ENCODE measurements around the gene GTF2IRD1. TPM values are rescaled to one million over a fixed set of nuclear protein-coding genes. Genes with fewer than 3 reads are reported as not detected.

Gene GTF2IRD1
- total RNA-seq, 6 experiments from 2014 or later, result 19.7 to 24.6 (median 22.4) TPM

DNA sequence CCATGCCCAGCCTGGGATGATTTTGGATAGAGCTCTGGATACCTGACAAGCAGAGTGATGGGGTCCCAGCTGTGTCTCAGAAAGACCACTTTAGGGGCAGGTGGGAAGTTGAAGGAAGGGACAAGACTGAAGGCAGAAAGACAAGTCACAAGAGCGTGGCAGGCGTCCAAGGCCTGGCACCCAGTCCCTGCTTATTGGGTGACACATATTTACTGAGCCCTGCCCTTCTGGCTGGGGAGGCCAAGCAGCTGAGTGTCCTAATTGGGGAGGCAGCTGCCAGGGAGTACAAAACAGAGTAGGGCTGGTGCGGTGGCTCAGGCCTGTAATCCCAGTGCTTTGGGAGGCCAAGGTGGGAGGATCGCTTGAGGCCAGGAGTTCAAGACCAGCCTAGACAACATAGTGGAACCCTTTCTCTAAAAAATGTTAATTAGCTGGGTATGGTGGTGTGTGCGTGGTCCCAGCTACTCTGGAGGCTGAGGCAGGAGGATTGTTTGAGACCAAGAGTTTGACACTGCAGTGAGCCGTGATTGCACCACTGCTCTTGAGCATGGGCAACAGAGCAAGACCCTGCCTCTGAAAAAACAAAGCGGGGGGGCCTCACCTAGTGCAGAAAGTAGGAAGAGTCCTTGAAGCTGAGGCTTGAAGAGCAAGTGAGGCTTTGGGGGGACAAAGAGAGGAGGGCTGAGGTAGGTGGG, 150.8 kb downstream of the GTF2IRD1 start:
- no peak overlapping the region; the same call in 1 of the 2 replicates for H3K4me3 Mint-ChIP-seq
- H3K27me3 Mint-ChIP-seq (ENCODE audit: insufficient read depth), result peaks cover 4% of the 10 kb centered on the region
- H3K4me1 Mint-ChIP-seq (ENCODE audit: low read depth), result peaks cover 28% of the 10 kb centered on the region
- no peaks in the 10 kb centered on the region for H3K9me3 Mint-ChIP-seq
- no peak for DNase-seq
- TF ChIP-seq, protein P1, sequence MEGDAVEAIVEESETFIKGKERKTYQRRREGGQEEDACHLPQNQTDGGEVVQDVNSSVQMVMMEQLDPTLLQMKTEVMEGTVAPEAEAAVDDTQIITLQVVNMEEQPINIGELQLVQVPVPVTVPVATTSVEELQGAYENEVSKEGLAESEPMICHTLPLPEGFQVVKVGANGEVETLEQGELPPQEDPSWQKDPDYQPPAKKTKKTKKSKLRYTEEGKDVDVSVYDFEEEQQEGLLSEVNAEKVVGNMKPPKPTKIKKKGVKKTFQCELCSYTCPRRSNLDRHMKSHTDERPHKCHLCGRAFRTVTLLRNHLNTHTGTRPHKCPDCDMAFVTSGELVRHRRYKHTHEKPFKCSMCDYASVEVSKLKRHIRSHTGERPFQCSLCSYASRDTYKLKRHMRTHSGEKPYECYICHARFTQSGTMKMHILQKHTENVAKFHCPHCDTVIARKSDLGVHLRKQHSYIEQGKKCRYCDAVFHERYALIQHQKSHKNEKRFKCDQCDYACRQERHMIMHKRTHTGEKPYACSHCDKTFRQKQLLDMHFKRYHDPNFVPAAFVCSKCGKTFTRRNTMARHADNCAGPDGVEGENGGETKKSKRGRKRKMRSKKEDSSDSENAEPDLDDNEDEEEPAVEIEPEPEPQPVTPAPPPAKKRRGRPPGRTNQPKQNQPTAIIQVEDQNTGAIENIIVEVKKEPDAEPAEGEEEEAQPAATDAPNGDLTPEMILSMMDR (IDR thresholded peaks at IDR 0.05), result no peak
- 0 out of 2 replicates have a peak, but pooled peaks cover under 1% of the 10 kb centered on the region for H3K36me3 Mint-ChIP-seq (ENCODE audit: low read depth)
- H3K27ac Mint-ChIP-seq, result peak overlapping the region; percentile 18; the same call in 1 of the 2 replicates

DNA sequence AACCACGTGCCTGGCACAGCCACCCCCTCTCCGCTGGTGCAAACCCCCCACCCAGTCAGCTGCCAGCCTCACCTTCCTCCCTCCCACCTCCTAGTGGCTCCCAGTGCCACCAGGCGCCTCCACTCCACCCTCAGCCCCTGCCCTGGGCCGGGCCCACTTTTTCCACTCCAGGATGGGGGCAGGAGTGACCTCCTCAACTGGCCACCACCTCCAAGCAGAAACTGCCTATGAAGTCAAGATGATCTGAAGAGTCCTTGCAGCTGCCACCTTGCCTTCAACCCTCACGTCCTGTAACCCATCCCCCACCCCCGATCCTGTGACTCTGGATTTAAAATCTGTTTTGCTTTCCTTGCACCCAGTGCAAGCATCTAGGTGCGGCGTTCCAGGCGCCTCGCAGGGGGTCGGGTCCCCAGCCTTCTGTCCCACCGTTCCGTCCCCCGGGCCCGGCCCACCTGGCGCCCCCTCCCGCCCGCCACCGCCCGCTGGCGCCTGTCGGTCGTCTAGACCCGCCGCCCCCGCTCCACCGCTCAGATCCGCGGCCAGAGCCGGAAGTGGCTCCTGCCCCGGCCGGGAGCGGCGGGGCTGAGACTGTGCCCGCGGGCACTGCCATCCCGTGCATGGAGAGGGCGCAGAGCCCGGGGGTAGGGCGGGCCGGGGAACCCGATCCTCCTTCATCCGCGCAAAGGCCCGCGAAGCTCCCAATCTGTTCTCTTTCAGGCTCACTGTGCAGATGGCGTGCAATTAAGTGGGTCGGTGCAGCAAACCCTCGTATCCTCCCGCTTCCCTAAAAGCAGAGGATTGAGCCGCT, 152.6 kb downstream of the GTF2IRD1 start:
- peaks cover 5% of the 10 kb centered on the region for H3K27me3 Mint-ChIP-seq (ENCODE audit: insufficient read depth)
- no peak for DNase-seq
- H3K4me3 Mint-ChIP-seq, result peak overlapping the region; percentile 68; the same call in 1 of the 2 replicates
- peaks cover 38% of the 10 kb centered on the region for H3K4me1 Mint-ChIP-seq (ENCODE audit: low read depth)
- TF ChIP-seq, protein P1 (IDR thresholded peaks at IDR 0.05), result peak; percentile 41
- H3K27ac Mint-ChIP-seq, result peak overlapping the region; percentile 62
- H3K9me3 Mint-ChIP-seq, result no peaks in the 10 kb centered on the region
- H3K36me3 Mint-ChIP-seq (ENCODE audit: low read depth), result no peaks in the 10 kb centered on the region

DNA sequence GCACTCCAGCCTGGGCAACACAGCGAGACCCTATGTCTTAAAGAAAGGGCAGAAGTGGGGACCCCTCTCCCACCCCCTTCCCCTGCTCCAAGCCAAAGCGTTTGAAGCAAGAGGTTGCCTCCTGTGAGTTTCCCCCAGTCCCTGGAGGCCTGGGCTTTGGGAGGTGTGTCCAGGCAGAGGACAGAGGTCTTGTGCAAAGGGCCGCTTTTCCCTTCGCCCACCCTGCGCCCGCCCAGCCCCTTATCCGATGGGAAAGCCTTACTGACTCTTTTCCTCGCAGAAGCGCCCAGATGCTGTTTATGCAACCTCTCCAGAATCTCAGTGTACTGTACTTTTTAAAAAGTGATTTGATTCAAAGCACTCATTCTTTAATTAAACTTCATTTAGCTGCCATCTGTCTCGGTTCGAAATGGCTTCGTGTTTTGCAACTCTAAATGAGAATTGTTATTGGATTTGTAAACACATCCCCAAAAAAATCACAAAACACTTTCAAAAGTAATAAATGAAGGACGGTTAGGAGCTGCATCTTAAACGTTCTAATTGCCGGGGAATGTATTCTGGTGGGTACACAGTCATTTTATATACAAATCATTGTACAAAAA, 153.3 kb downstream of the GTF2IRD1 start:
- Mint-ChIP-seq H3K9me3 (no peaks in the 10 kb centered on the region), H3K27ac (peak overlapping the region; percentile 62)

DNA sequence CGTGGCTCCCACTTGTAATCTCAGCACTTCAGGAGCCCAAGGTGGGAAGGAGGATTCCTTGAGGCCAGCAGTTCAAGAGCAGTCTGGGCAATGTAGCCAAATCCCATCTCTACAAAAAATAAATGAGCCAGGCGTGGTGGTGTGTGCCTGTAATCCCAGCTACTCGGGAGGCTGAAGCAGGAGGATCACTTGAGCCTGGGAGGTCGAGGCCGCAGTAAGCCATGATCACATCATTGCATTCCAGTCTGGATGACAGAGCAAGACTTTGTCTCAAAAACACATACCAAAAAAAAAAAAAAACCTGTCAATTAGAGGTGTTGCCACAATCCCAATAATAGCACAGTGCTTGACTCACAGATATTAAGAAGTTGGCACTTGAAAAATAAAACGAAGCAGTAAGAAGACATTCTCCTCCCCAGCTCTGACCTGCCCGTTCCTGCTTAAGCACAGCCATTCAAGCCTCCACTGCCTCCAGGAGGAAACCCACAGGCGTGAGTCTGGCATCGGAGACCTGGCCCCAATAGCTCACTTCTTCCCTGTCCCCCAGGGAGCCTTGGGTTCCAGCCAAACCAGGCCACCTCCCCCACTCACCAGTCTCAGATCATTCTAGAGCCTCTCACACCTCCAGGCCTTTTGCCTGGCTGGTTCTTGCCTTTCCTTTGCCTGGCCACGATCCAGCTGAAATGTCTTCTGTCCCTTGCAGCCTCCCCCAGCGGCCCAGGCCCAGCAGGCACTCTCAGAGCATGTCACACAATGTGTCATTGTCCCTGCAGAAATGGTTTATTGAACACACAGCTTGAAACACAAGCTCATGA, 158.5 kb downstream of the GTF2IRD1 start:
- H3K4me3 Mint-ChIP-seq, result no peak overlapping the region
- H3K4me1 Mint-ChIP-seq (ENCODE audit: low read depth), result peaks cover 20% of the 10 kb centered on the region
- TF ChIP-seq, protein P1 (IDR thresholded peaks at IDR 0.05), result no peak
- no peaks in the 10 kb centered on the region for H3K36me3 Mint-ChIP-seq (ENCODE audit: low read depth)
- no peak for DNase-seq
- H3K27me3 Mint-ChIP-seq (ENCODE audit: insufficient read depth), result peaks cover 2% of the 10 kb centered on the region
- no peak overlapping the region for H3K27ac Mint-ChIP-seq
- H3K9me3 Mint-ChIP-seq, result no peaks in the 10 kb centered on the region

More for the DNA sequence above, 153.3 kb downstream of the GTF2IRD1 start:
- H3K27me3 Mint-ChIP-seq (ENCODE audit: insufficient read depth), result peaks cover 5% of the 10 kb centered on the region
- H3K4me1 Mint-ChIP-seq (ENCODE audit: low read depth), result peaks cover 38% of the 10 kb centered on the region
- TF ChIP-seq, protein P1 (IDR thresholded peaks at IDR 0.05), result no peak
- H3K36me3 Mint-ChIP-seq (ENCODE audit: low read depth), result no peaks in the 10 kb centered on the region
- H3K4me3 Mint-ChIP-seq, result peak overlapping the region; percentile 68
- DNase-seq, result no peak
